Measurements from ENCODE around the gene KCTD15. TPM values are rescaled to one million over a fixed set of nuclear protein-coding genes. Genes with fewer than 3 reads are reported as not detected.

The KCTD15 gene
- total and polyA plus RNA-seq, 2 donors (not counting 3 experiments of a cell fraction or from before 2014, with no cell fraction given) = 49.5 to 51.8 TPM

GRCh38 chr19:33797802-33798671 is 1.4 kb downstream of the KCTD15 start:
- Histone ChIP-seq H3K27ac (ENCODE audit: insufficient read depth, low read depth, low read length) (peak overlapping the region; percentile 25), H3K4me1 (ENCODE audit: control insufficient read depth, extremely low read depth, insufficient read depth, low read length) (peaks cover 17% of the 10 kb centered on the region), H2AFZ (ENCODE audit: low read depth, low read length) (peak overlapping the region; percentile 24), H3K4me3 (replicated peaks in 1 of 3; ENCODE audit: insufficient read depth in 1 of 3, low read depth in 1 of 3, low read length in 3 of 3) (peak overlapping the region; percentile 64 to 86 (median 84)), H3K9me1 (replicated peaks; ENCODE audit: control insufficient read depth, extremely low read depth, insufficient read depth, low read length) (no peaks in the 10 kb centered on the region), H3K79me2 (ENCODE audit: control insufficient read depth, insufficient read depth, low read length) (no peaks in the 10 kb centered on the region), H3K36me3 (ENCODE audit: control insufficient read depth in 2 of 2, extremely low read depth in 1 of 2, insufficient read depth in 2 of 2, low read length in 2 of 2) (peaks cover 2 to 21% of the 10 kb centered on the region in 2 experiments), H4K20me1 (replicated peaks; ENCODE audit: control insufficient read depth, extremely low read depth, insufficient read depth, low read length) (no peaks in the 10 kb centered on the region), H3K27me3 (ENCODE audit: control insufficient read depth in 2 of 2, insufficient read depth in 2 of 2, low read length in 2 of 2) (no peaks in the 10 kb centered on the region), H3K9ac (replicated peaks; ENCODE audit: extremely low read depth, insufficient read depth, low read length) (peak overlapping the region; percentile 77), H3K4me2 (ENCODE audit: insufficient read depth, low read length) (peak overlapping the region; percentile 75), H3K9me3 (replicated peaks; ENCODE audit: control insufficient read depth, insufficient read depth, low read length) (no peaks in the 10 kb centered on the region)
- FAIRE-seq = peak; percentile 79
- no TSS peak for BruUV-seq (replicated peaks)
- intact Hi-C loops (cut with micrococcal nuclease) = loop anchor here (5.0 kb wide), 1 partner anchor 374 kb away; the partner anchor contains the start of gene LSM14A
- TF ChIP-seq GATA2 (IDR thresholded peaks at IDR 0.05; ENCODE audit: insufficient read depth, insufficient read length, low read depth, low read length) (peak; percentile 13), POLR2A (IDR thresholded peaks at IDR 0.05; ENCODE audit: low read depth, low read length) (no peak)
- DNase-seq (ENCODE audit: low read depth, low spot score) = peak; percentile 49
- CTCF ChIA-PET = interaction anchor here (0.7 to 3.7 kb wide), 13 partner anchors 10 to 382 kb away, joined by 3 to 30 read pairs (median 3); no protein-coding TSS in a partner anchor
- dilution Hi-C loops (cut with MboI; ENCODE audit: extremely low pct_ligation_motif_present, low sequenced_read_pairs) = no loop called here
- POLR2A ChIA-PET = interaction anchor here (0.7 kb wide), 1 partner anchor 182 kb away, joined by 3 read pairs; no protein-coding TSS in a partner anchor

GRCh38 chr19:33798681-33799111 is 2.0 kb downstream of the KCTD15 start:
- Histone ChIP-seq H3K4me1 (ENCODE audit: control insufficient read depth, extremely low read depth, insufficient read depth, low read length) (peaks cover 17% of the 10 kb centered on the region), H3K79me2 (ENCODE audit: control insufficient read depth, insufficient read depth, low read length) (no peaks in the 10 kb centered on the region), H3K27ac (ENCODE audit: insufficient read depth, low read depth, low read length) (no peak overlapping the region), H3K4me2 (ENCODE audit: insufficient read depth, low read length) (peak overlapping the region; percentile 45), H3K36me3 (ENCODE audit: control insufficient read depth in 2 of 2, extremely low read depth in 1 of 2, insufficient read depth in 2 of 2, low read length in 2 of 2) (peaks cover 2 to 27% of the 10 kb centered on the region in 2 experiments), H2AFZ (ENCODE audit: low read depth, low read length) (peak overlapping the region; percentile 10), H3K9me3 (replicated peaks; ENCODE audit: control insufficient read depth, insufficient read depth, low read length) (no peaks in the 10 kb centered on the region), H3K27me3 (ENCODE audit: control insufficient read depth in 2 of 2, insufficient read depth in 2 of 2, low read length in 2 of 2) (no peaks in the 10 kb centered on the region), H3K9me1 (replicated peaks; ENCODE audit: control insufficient read depth, extremely low read depth, insufficient read depth, low read length) (no peaks in the 10 kb centered on the region), H3K9ac (replicated peaks; ENCODE audit: extremely low read depth, insufficient read depth, low read length) (peak overlapping the region; percentile 46), H4K20me1 (replicated peaks; ENCODE audit: control insufficient read depth, extremely low read depth, insufficient read depth, low read length) (no peaks in the 10 kb centered on the region), H3K4me3 (replicated peaks in 1 of 3; ENCODE audit: insufficient read depth in 1 of 3, low read depth in 1 of 3, low read length in 3 of 3) (peak overlapping the region in 2 of 3 experiments; percentile 64 to 86)
- ChIA-PET CTCF (interaction anchor here (1.0 to 3.7 kb wide), 5 partner anchors 21 to 382 kb away, joined by 3 to 30 read pairs (median 16); no protein-coding TSS in a partner anchor), POLR2A (interaction anchor here (0.7 kb wide), 1 partner anchor 181 kb away, joined by 3 read pairs; no protein-coding TSS in a partner anchor)
- dilution Hi-C loops (cut with MboI; ENCODE audit: extremely low pct_ligation_motif_present, low sequenced_read_pairs) (no loop called here), intact Hi-C loops (cut with micrococcal nuclease) (loop anchor here (5.0 kb wide), 1 partner anchor 374 kb away; the partner anchor contains the start of gene LSM14A)
- FAIRE-seq = peak; percentile 86
- TF ChIP-seq CTCF (IDR thresholded peaks at IDR 0.05; ENCODE audit: extremely low read depth in 1 of 2, insufficient read depth in 1 of 2, low read depth in 1 of 2, low read length in 2 of 2) (no peak), EZH2 (IDR thresholded peaks at IDR 0.05; ENCODE audit: borderline replicate concordance, low read depth, low read length, severe bottlenecking) (no peak), POLR2AphosphoS5 (IDR thresholded peaks at IDR 0.05; ENCODE audit: insufficient read depth, low read depth, low read length) (no peak), JUN (IDR thresholded peaks at IDR 0.05; ENCODE audit: borderline replicate concordance, insufficient read depth, insufficient read length, low read depth) (no peak), MYC (IDR thresholded peaks at IDR 0.05; ENCODE audit: low read depth, low read length) (no peak), POLR2A (IDR thresholded peaks at IDR 0.05; ENCODE audit: low read depth, low read length) (no peak), MAX (IDR thresholded peaks at IDR 0.05; ENCODE audit: insufficient read depth, insufficient read length) (no peak), FOS (IDR thresholded peaks at IDR 0.05; ENCODE audit: borderline replicate concordance, insufficient read depth, low read length) (no peak)
- TSS peak; percentile 7 for BruUV-seq (replicated peaks)
- peak; percentile 35 for DNase-seq (ENCODE audit: low read depth, low spot score)
